ENCODE results near the gene ANKRD18B. TPM values are rescaled to one million over a fixed set of nuclear protein-coding genes. Genes with fewer than 3 reads are reported as not detected.
"Not testable (repeated sequence)": the region's sequence is repeated elsewhere in the genome, so short reads cannot be mapped to it uniquely, and the experiment has no call there.

ANKRD18B gene
- total RNA-seq (under 1 TPM in 1 of 2 experiments, not detected in 1; 0.92 TPM), polyA plus RNA-seq (not detected)

DNA sequence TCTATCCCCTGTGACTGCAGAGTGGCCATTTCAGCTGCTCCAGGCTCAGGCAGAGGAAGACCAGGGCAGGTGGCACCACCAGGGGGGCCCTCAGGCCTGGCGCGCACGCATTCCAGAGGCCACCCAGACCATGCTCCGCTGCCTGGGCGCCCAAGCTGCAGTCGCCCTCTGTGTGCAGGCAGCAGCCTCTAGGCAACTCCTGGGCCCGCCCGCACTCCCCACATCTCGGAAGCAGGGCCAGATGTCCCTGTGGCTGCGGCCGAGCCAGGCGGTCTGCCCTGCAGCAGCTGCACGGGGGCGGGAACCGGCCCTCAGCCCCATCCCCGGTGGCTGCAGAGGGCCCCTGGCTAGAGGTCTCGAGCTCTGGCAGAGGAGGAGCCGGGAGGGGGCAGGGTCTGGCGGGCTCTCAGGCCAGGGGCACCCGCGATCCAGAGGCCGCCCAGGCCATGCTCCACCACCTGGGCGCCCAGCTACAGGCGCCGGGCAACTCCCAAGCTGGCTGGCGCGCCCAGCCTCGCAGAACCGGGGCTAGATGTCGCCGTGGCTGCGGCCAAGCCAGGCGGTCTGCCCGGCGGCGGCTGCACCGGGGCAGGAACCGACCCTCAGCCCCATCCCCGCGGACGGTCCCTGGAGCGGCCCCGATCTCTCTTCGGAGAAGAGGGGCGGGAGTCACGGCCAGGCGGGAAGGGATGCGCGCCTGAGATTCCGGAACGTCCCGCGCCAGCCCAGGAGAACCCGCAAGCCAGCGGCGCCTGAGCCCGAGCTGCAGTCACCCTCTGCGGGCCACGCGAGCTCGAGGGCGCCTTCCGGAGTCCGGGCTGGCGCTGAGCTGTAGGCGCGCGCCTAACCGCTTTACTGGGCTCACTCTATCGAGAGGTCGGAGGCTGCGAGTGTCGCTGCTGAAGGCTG is at the start of gene ANKRD18B:
ANKRD18B (plus strand) TSS at position 855 of the 909 bp plus-strand sequence. CDS start 239 bp downstream, outside the sequence.
- CTCF ChIA-PET = interaction anchor here (1.5 kb wide), 1 partner anchor 13 kb away, joined by 3 read pairs; no protein-coding TSS in a partner anchor
- H3K9me3 Mint-ChIP-seq; H3K9me3 ChIP-seq (ENCODE audit: low read length); H3K27ac Mint-ChIP-seq; H3K36me3 Mint-ChIP-seq; H3K36me3 ChIP-seq (ENCODE audit: insufficient read depth, low read length); H3K4me1 ChIP-seq (ENCODE audit: insufficient read depth, low read length): not testable (repeated sequence)
- Mint-ChIP-seq H3K27me3 (peaks cover 20 to 67% of the 10 kb centered on the region in 2 donors), H3K4me3 (peak within 1 kb of the TSS; percentile 74 to 92 (median 81)), H3K4me1 (peaks cover 4 to 15% (median 7%) of the 10 kb centered on the region in 3 donors)
- DNase-seq = peak; percentile 12 to 50 (median 25)
- Histone ChIP-seq H3K27me3 (ENCODE audit: insufficient read depth, low read length, poor library complexity, severe bottlenecking) (peaks cover 12% of the 10 kb centered on the region), H3K27ac (ENCODE audit: low read depth, low read length) (peak within 1 kb of the TSS; percentile 47), H3K4me3 (ENCODE audit: low read length) (peak within 1 kb of the TSS; percentile 39)
- POLR2A ChIA-PET = interaction anchor here (0.8 kb wide), 1 partner anchor 234 kb away, joined by 4 read pairs; the partner anchor contains the start of gene NFX1

DNA sequence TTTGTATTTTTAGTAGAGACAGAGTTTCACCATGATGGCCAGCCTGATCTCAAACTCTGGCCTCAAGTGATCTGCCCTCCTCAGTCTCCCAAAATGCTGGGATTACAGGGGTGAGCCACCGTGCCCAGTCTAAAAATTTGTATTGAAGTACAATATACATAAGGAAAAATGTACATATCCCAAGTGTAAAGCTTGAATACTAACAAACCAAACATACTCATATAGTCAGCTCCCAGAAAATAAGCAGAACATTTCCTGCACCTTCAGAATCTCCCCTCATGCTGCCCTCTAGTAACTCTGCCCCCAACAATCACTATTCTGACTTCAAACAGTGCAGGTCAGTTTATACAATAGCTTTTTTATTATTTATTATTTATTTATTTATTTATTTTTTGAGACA is 48.7 kb upstream of the ANKRD18B start:
- Histone ChIP-seq H3K9me3 (ENCODE audit: low read length) (no peaks in the 10 kb centered on the region), H3K36me3 (ENCODE audit: insufficient read depth, low read length) (peaks cover 14% of the 10 kb centered on the region), H3K4me1 (ENCODE audit: insufficient read depth, low read length) (peaks cover 22% of the 10 kb centered on the region), H3K27me3 (ENCODE audit: insufficient read depth, low read length, poor library complexity, severe bottlenecking) (no peaks in the 10 kb centered on the region), H3K4me3 (ENCODE audit: low read length) (no peak overlapping the region), H3K27ac (ENCODE audit: low read depth, low read length) (no peak overlapping the region)
- DNase-seq = no peak
- Mint-ChIP-seq H3K9me3 (no peaks in the 10 kb centered on the region), H3K36me3 (peaks cover 6 to 23% (median 7%) of the 10 kb centered on the region in 3 donors), H3K4me1 (peaks cover 26 to 32% (median 31%) of the 10 kb centered on the region in 3 donors), H3K27ac (peak overlapping the region in 2 of 8 donors; percentile 54 to 60), H3K4me3 (peak overlapping the region in 3 of 7 donors; percentile 18 to 44 (median 37)), H3K27me3 (no peaks in the 10 kb centered on the region)
- POLR2A ChIA-PET = no interaction called here
- CTCF ChIA-PET = interaction anchor here (0.9 to 5.5 kb wide), 2 partner anchors 9 to 15 kb away, joined by 3 to 24 read pairs; no protein-coding TSS in a partner anchor

DNA sequence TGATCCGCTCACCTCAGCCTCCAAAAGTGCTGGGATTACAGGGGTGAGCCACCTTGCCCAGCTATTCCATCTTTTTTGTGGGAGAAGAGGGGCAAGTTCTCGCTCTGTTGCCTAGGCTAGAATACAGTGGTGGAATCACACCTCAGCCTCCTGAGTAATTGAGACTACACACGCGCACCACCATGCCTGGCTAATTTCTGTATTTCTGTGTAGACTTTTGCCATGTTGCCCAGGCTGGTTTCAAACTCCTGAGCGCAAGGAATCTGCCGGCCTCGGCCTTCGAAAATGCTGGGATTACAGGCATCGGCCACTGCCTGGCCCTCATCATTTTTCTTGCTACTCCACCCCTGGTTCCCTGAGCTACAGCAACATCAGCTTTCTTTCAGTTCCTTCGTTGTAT is 47.5 kb upstream of the ANKRD18B start:
- Histone ChIP-seq H3K4me1 (ENCODE audit: insufficient read depth, low read length) (peaks cover 22% of the 10 kb centered on the region), H3K27ac (ENCODE audit: low read depth, low read length) (no peak overlapping the region), H3K4me3 (ENCODE audit: low read length) (no peak overlapping the region), H3K27me3 (ENCODE audit: insufficient read depth, low read length, poor library complexity, severe bottlenecking) (no peaks in the 10 kb centered on the region), H3K36me3 (ENCODE audit: insufficient read depth, low read length) (peaks cover 8% of the 10 kb centered on the region), H3K9me3 (ENCODE audit: low read length) (no peaks in the 10 kb centered on the region)
- Mint-ChIP-seq H3K36me3 (peaks cover 2 to 16% (median 3%) of the 10 kb centered on the region in 3 donors), H3K9me3 (no peaks in the 10 kb centered on the region), H3K4me1 (peaks cover 23 to 29% (median 28%) of the 10 kb centered on the region in 3 donors), H3K27ac (peak overlapping the region in 1 of 8 donors; percentile 21), H3K4me3 (peak overlapping the region in 1 of 7 donors; percentile 23), H3K27me3 (no peaks in the 10 kb centered on the region)
- ChIA-PET POLR2A (no interaction called here), CTCF (interaction anchor here (0.9 to 5.5 kb wide), 3 partner anchors 10 to 29 kb away, joined by 3 to 24 read pairs (median 4); partner anchors contain the start of gene AQP3)
- no peak for DNase-seq

DNA sequence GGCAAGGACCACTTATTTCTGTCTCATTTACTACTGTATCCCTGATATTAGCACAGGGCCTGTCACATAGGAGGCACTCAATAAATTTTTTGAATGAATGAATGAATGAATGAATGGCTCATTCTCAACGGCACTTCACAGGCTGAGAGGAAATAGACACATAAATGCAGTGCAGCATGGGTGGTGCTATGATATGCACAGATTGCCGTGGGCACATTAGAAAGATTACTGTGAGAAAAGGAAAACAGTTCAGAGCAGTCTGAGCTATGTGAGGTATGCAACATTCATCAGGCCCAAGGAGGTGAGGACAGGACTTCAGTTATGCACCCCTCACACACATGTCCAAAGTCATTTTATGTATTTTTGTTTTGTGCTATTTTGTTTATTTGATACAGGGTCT is 43.9 kb upstream of the ANKRD18B start:
- H3K27ac Mint-ChIP-seq = no peak overlapping the region
- Histone ChIP-seq H3K27ac (ENCODE audit: low read depth, low read length) (no peak overlapping the region), H3K9me3 (ENCODE audit: low read length) (no peaks in the 10 kb centered on the region), H3K27me3 (ENCODE audit: insufficient read depth, low read length, poor library complexity, severe bottlenecking) (no peaks in the 10 kb centered on the region), H3K4me1 (ENCODE audit: insufficient read depth, low read length) (no peaks in the 10 kb centered on the region), H3K4me3 (ENCODE audit: low read length) (no peak overlapping the region), H3K36me3 (ENCODE audit: insufficient read depth, low read length) (no peaks in the 10 kb centered on the region)
- H3K9me3 Mint-ChIP-seq = no peaks in the 10 kb centered on the region
- no peaks in the 10 kb centered on the region for H3K36me3 Mint-ChIP-seq
- ChIA-PET CTCF (interaction anchor here (0.9 to 5.5 kb wide), 3 partner anchors 14 to 105 kb away, joined by 3 to 24 read pairs (median 7); no protein-coding TSS in a partner anchor), POLR2A (no interaction called here)
- H3K27me3 Mint-ChIP-seq = no peaks in the 10 kb centered on the region
- H3K4me1 Mint-ChIP-seq = no peaks in the 10 kb centered on the region
- no peak overlapping the region for H3K4me3 Mint-ChIP-seq
- DNase-seq = no peak

DNA sequence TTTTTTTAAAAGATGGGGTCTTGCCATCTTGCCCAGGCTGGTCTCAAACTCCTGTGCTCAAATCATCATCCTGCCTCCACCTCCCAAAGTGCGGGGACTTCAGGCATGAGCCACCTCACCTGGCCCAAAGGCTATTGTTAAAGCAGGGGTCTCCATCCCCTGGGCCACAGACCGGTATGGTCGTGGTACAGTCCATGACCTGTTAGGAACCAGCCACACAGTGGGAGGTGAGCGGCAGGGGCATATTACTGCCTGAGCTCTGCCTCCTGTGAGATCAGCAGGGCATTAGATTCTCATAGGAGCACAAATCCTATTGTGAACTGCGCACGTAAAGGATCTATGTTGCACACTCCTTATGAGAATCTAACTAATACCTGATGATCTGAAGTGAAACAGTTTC is 43.1 kb upstream of the ANKRD18B start:
- no peak overlapping the region for H3K4me3 Mint-ChIP-seq

DNA sequence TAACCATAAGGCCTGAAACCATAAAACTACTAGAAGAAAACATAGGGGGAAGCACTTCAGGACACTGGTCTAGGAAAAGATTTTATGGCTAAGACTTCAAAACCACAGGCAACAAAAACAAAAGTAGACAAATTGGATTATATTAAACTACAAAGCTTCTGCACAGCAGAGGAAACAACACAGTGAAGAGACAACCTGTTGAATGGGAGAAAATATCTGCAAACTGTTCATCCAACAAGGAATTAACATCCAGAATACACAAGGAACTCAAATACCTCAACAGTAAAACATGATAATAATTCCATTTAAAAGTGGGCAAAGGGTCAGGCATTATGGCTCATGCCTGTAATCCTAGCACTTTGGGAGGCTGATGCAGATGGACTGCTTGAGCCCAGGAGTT is 38.7 kb upstream of the ANKRD18B start:
- H3K4me3 ChIP-seq (ENCODE audit: low read length) = not testable (repeated sequence)

More for the DNA sequence above, 43.1 kb upstream of the ANKRD18B start:
- H3K27ac ChIP-seq (ENCODE audit: low read depth, low read length) = no peak overlapping the region
- H3K36me3 ChIP-seq (ENCODE audit: insufficient read depth, low read length) = no peaks in the 10 kb centered on the region
- no peaks in the 10 kb centered on the region for H3K27me3 Mint-ChIP-seq
- H3K9me3 ChIP-seq (ENCODE audit: low read length) = no peaks in the 10 kb centered on the region
- no peaks in the 10 kb centered on the region for H3K9me3 Mint-ChIP-seq
- no peaks in the 10 kb centered on the region for H3K4me1 Mint-ChIP-seq
- no peak overlapping the region for H3K27ac Mint-ChIP-seq
- ChIA-PET POLR2A (no interaction called here), CTCF (interaction anchor here (0.9 kb wide), 1 partner anchor 106 kb away, joined by 3 read pairs; no protein-coding TSS in a partner anchor)
- no peak overlapping the region for H3K4me3 ChIP-seq (ENCODE audit: low read length)
- no peaks in the 10 kb centered on the region for H3K27me3 ChIP-seq (ENCODE audit: insufficient read depth, low read length, poor library complexity, severe bottlenecking)
- no peak for DNase-seq
- H3K4me1 ChIP-seq (ENCODE audit: insufficient read depth, low read length) = no peaks in the 10 kb centered on the region
- H3K36me3 Mint-ChIP-seq = no peaks in the 10 kb centered on the region

DNA sequence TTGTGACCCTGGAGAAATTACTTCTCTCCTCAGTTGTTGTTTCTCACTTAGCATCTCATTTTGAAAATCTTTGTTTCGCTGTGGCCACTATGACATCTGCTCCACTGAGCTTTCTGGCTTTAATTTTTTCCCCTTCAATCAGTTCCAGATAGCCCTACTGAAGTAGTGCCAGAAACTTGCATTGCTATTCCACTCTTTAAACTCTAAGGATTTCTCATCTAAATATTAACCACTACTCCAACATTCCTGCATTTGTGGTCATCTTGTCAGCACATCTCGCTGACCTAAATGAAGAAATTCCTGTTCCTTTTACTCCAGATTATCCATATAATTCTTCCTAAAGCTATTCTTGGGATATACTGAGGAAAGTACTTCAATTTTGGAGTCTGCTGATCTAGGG is 35.0 kb upstream of the ANKRD18B start:
- Histone ChIP-seq H3K27ac (ENCODE audit: low read depth, low read length) (no peak overlapping the region), H3K36me3 (ENCODE audit: insufficient read depth, low read length) (no peaks in the 10 kb centered on the region), H3K4me3 (ENCODE audit: low read length) (no peak overlapping the region), H3K4me1 (ENCODE audit: insufficient read depth, low read length) (no peaks in the 10 kb centered on the region), H3K9me3 (ENCODE audit: low read length) (no peaks in the 10 kb centered on the region), H3K27me3 (ENCODE audit: insufficient read depth, low read length, poor library complexity, severe bottlenecking) (no peaks in the 10 kb centered on the region)
- Mint-ChIP-seq H3K4me3 (no peak overlapping the region), H3K36me3 (no peaks in the 10 kb centered on the region), H3K4me1 (peaks cover 0 to 6% (median 3%) of the 10 kb centered on the region in 3 donors), H3K9me3 (no peaks in the 10 kb centered on the region), H3K27me3 (peaks cover 1 to 5% of the 10 kb centered on the region in 2 donors), H3K27ac (no peak overlapping the region)
- ChIA-PET POLR2A (no interaction called here), CTCF (interaction anchor here (1.5 kb wide), 1 partner anchor 74 kb away, joined by 3 read pairs; no protein-coding TSS in a partner anchor)
- DNase-seq = no peak

More for the DNA sequence above, 38.7 kb upstream of the ANKRD18B start:
- H3K9me3 ChIP-seq (ENCODE audit: low read length); H3K36me3 ChIP-seq (ENCODE audit: insufficient read depth, low read length); H3K36me3 Mint-ChIP-seq; H3K27ac Mint-ChIP-seq; H3K4me1 ChIP-seq (ENCODE audit: insufficient read depth, low read length); POLR2A ChIA-PET; H3K4me1 Mint-ChIP-seq; H3K4me3 Mint-ChIP-seq; CTCF ChIA-PET; DNase-seq; H3K27me3 ChIP-seq (ENCODE audit: insufficient read depth, low read length, poor library complexity, severe bottlenecking); H3K9me3 Mint-ChIP-seq; H3K27ac ChIP-seq (ENCODE audit: low read depth, low read length); H3K27me3 Mint-ChIP-seq: not testable (repeated sequence)

DNA sequence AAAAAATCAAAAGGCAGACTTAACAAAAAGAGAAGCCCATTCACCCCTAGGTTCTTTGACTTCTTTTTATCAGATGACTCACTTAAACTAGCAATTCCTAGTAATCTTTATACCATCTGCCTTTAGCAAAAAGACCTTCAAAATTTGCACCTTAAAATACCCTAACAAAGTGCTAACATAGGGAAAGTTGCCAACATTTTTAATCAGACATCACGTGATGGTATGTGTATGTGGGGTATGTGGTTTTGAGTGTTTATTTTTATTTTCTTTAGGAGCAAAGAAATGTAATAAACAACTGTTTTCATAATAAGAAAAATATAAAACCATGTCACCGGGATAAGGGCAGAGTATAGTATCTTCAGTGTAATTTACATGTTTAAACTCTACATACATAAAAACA is 30.2 kb upstream of the ANKRD18B start:
- DNase-seq; H3K36me3 ChIP-seq (ENCODE audit: insufficient read depth, low read length); CTCF ChIA-PET; H3K27me3 Mint-ChIP-seq; H3K9me3 Mint-ChIP-seq; H3K4me1 Mint-ChIP-seq; H3K27ac Mint-ChIP-seq; H3K27ac ChIP-seq (ENCODE audit: low read depth, low read length); H3K27me3 ChIP-seq (ENCODE audit: insufficient read depth, low read length, poor library complexity, severe bottlenecking); H3K9me3 ChIP-seq (ENCODE audit: low read length); H3K4me1 ChIP-seq (ENCODE audit: insufficient read depth, low read length); H3K4me3 Mint-ChIP-seq; H3K4me3 ChIP-seq (ENCODE audit: low read length); POLR2A ChIA-PET; H3K36me3 Mint-ChIP-seq: not testable (repeated sequence)
